ENCODE measurements around the gene ANO1.

DNA sequence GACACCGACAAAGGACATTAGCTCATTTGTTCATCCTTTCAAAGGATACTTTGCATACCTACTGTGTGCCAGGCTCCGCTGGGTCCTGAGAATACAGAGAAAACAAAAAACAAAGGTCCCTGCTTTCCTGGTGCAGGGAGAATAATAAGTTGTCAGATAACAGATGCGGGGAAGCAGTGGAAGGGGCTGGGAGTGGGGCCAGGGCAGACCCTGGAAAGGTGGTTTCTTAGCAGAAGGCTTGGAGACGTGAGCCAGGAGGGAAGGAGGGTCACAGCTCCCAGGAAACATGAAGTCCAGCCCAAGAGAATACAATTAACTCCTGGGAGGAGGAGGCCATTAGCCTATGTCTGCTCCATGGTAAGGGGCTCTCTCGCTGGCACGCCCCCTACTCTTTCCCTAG is 9.8 kb upstream of the ANO1 start:
- TF ChIP-seq EZH2 (IDR thresholded peaks at IDR 0.05; ENCODE audit: borderline replicate concordance, insufficient read depth, low read depth, low read length, poor library complexity, severe bottlenecking), result no peak
- TF ChIP-seq, protein P1, sequence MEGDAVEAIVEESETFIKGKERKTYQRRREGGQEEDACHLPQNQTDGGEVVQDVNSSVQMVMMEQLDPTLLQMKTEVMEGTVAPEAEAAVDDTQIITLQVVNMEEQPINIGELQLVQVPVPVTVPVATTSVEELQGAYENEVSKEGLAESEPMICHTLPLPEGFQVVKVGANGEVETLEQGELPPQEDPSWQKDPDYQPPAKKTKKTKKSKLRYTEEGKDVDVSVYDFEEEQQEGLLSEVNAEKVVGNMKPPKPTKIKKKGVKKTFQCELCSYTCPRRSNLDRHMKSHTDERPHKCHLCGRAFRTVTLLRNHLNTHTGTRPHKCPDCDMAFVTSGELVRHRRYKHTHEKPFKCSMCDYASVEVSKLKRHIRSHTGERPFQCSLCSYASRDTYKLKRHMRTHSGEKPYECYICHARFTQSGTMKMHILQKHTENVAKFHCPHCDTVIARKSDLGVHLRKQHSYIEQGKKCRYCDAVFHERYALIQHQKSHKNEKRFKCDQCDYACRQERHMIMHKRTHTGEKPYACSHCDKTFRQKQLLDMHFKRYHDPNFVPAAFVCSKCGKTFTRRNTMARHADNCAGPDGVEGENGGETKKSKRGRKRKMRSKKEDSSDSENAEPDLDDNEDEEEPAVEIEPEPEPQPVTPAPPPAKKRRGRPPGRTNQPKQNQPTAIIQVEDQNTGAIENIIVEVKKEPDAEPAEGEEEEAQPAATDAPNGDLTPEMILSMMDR (IDR thresholded peaks at IDR 0.05), result no peak

Data from B cell (primary cell).